Karpas-422 (cell line): ENCODE measurements around the gene TLR6. TPM values are rescaled to one million over a fixed set of nuclear protein-coding genes. Genes with fewer than 3 reads are reported as not detected.
A peak's percentile ranks its signal among the peaks of the same experiment; 100 is the strongest.
"Not testable (repeated sequence)": the region's sequence is repeated elsewhere in the genome, so short reads cannot be mapped to it uniquely, and the experiment has no call there.

Experiments
- DNase-seq: peaks from one replicate; pipeline ENCODE4 v3.0.0-alpha.2; 2015
- H2AFZ ChIP-seq: fragments of 200-600 bp; sonication (generic); 2 replicates; pipeline ENCODE4 v1.6.1; 2014; ENCODE audit warnings: antibody characterized with exemption, low read length, mixed read lengths
- H3K27ac ChIP-seq: fragments of 200-600 bp; sonication (generic); 2 replicates; pipeline ENCODE4 v1.5.1; 2014; ENCODE audit warnings: mild to moderate bottlenecking, low read length, moderate library complexity
- H3K27me3 ChIP-seq: fragments of 200-600 bp; sonication (generic); 2 replicates; pipeline ENCODE4 v1.6.1; 2014; ENCODE audit warnings: low read length, mixed read lengths
- H3K36me3 ChIP-seq: fragments of 200-600 bp; sonication (generic); 2 replicates; pipeline ENCODE4 v1.6.1; 2014; ENCODE audit warnings: low read length, mixed read lengths; ENCODE audit not compliant: insufficient read depth
- H3K4me1 ChIP-seq: fragments of 200-600 bp; sonication (generic); 2 replicates; pipeline ENCODE4 v1.6.1; 2014; ENCODE audit warnings: mild to moderate bottlenecking, low read length, mixed read lengths
- H3K4me2 ChIP-seq: fragments of 200-600 bp; sonication (generic); 2 replicates; pipeline ENCODE4 v1.6.1; 2014; ENCODE audit warnings: low read length, low read depth, mild to moderate bottlenecking; ENCODE audit not compliant: poor library complexity, severe bottlenecking
- H3K4me3 ChIP-seq: fragments of 200-600 bp; sonication (generic); 2 replicates; pipeline ENCODE4 v1.5.1; 2014; ENCODE audit warnings: mild to moderate bottlenecking, antibody characterized with exemption, low read length, mixed read lengths
- H3K79me2 ChIP-seq: fragments of 200-600 bp; sonication (generic); 2 replicates; pipeline ENCODE4 v1.6.1; 2014; ENCODE audit warnings: mild to moderate bottlenecking, low read length, mixed read lengths
- H3K9ac ChIP-seq: fragments of 200-600 bp; sonication (generic); 2 replicates; pipeline ENCODE4 v1.6.0; 2014; ENCODE audit warnings: low read length
- H3K9me2 ChIP-seq: fragments of 200-600 bp; sonication (generic), shearing (Covaris generic); replicated peaks from 2 replicates; pipeline ENCODE4 v1.6.0; 2014; ENCODE audit warnings: mild to moderate bottlenecking, low read length, moderate library complexity; ENCODE audit not compliant: insufficient read depth
- H3K9me3 ChIP-seq: fragments of 300-700, 200-600 bp; sonication (generic); 2 replicates; pipeline ENCODE4 v1.6.1; 2014; ENCODE audit warnings: low read length, mixed read lengths
- H4K20me1 ChIP-seq: fragments of 200-600 bp; sonication (generic); 2 replicates; pipeline ENCODE4 v1.6.1; 2014; ENCODE audit warnings: mild to moderate bottlenecking, antibody characterized with exemption, low read length, low read depth; ENCODE audit not compliant: insufficient read depth
- total RNA-seq: library from RNA; depleted of rRNA; stranded (reverse); fragments of >200 nt; shearing (Covaris generic); gene quantifications from 2 replicates; pipeline ENCODE4 v1.2.3, GENCODE V29; 2014; ENCODE audit warnings: low replicate concordance

Gene TLR6
- total RNA-seq, 1 experiment from 2014 or later, result 39.9 TPM

- Histone ChIP-seq H3K9me3 (peaks cover 7% of the 10 kb centered on the region; the same call in 1 of the 2 replicates), H3K79me2 (peaks cover 6% of the 10 kb centered on the region; the same call in 1 of the 2 replicates), H3K27ac (peak overlapping the region; percentile 93; the same call in 1 of the 2 replicates), H4K20me1 (no peaks in the 10 kb centered on the region), H2AFZ (no peak overlapping the region), H3K27me3 (no peaks in the 10 kb centered on the region), H3K4me1 (peaks cover 52% of the 10 kb centered on the region), H3K4me3 (no peak overlapping the region), H3K36me3 (peaks cover 13% of the 10 kb centered on the region; the same call in 1 of the 2 replicates), H3K9ac (no peak overlapping the region), H3K4me2 (no peak overlapping the region), H3K9me2 (no peaks in the 10 kb centered on the region)
- DNase-seq, result no peak
Observed at GRCh38 chr4:38814386-38814785, 42.2 kb downstream of the TLR6 start.

- H3K9ac ChIP-seq, result no peak overlapping the region
- H3K4me1 ChIP-seq, result peaks cover 26% of the 10 kb centered on the region
- no peaks in the 10 kb centered on the region for H3K27me3 ChIP-seq
- H3K4me3 ChIP-seq, result no peak overlapping the region
- DNase-seq, result no peak
- peaks cover 6% of the 10 kb centered on the region; the same call in 1 of the 2 replicates for H3K79me2 ChIP-seq
- H3K27ac ChIP-seq, result 0 out of 2 replicates have a peak overlapping the region, but pooled peaks have one; percentile 7
- peaks cover 7% of the 10 kb centered on the region; the same call in 1 of the 2 replicates for H3K9me3 ChIP-seq
- no peaks in the 10 kb centered on the region for H3K9me2 ChIP-seq
- H3K4me2 ChIP-seq, result no peak overlapping the region
- H4K20me1 ChIP-seq, result no peaks in the 10 kb centered on the region
- no peak overlapping the region for H2AFZ ChIP-seq
- peaks cover 13% of the 10 kb centered on the region; the same call in 1 of the 2 replicates for H3K36me3 ChIP-seq
Observed at GRCh38 chr4:38811297-38811696, 45.3 kb downstream of the TLR6 start.

- not testable (repeated sequence) for H2AFZ ChIP-seq, H4K20me1 ChIP-seq, H3K9me2 ChIP-seq, H3K4me3 ChIP-seq, H3K27me3 ChIP-seq, H3K27ac ChIP-seq, H3K9me3 ChIP-seq, H3K36me3 ChIP-seq, DNase-seq, H3K4me2 ChIP-seq, H3K9ac ChIP-seq
- peaks cover 43% of the 10 kb centered on the region for H3K4me1 ChIP-seq
- H3K79me2 ChIP-seq, result peaks cover 21% of the 10 kb centered on the region
Observed at GRCh38 chr4:38807462-38807861, 49.2 kb downstream of the TLR6 start.

GRCh38 chr4:38806251-38806650 lies 50.4 kb downstream of the TLR6 start:
- not testable (repeated sequence) for DNase-seq, H3K9me2 ChIP-seq, H3K9me3 ChIP-seq, H3K27me3 ChIP-seq, H4K20me1 ChIP-seq, H3K9ac ChIP-seq
- H3K4me3 ChIP-seq, result peak overlapping the region; percentile 63
- H3K79me2 ChIP-seq, result peaks cover 25% of the 10 kb centered on the region
- peaks cover 15% of the 10 kb centered on the region; the same call in 1 of the 2 replicates for H3K36me3 ChIP-seq
- peak overlapping the region; percentile 38; the same call in 1 of the 2 replicates for H2AFZ ChIP-seq
- peaks cover 43% of the 10 kb centered on the region for H3K4me1 ChIP-seq
- H3K4me2 ChIP-seq, result peak overlapping the region; percentile 81
- peak overlapping the region; percentile 93 for H3K27ac ChIP-seq

- H3K27ac ChIP-seq, result peak overlapping the region; percentile 93
- peak overlapping the region; percentile 63 for H3K4me3 ChIP-seq
- H4K20me1 ChIP-seq, result no peaks in the 10 kb centered on the region
- peak overlapping the region; percentile 38; the same call in 1 of the 2 replicates for H2AFZ ChIP-seq
- H3K27me3 ChIP-seq, result no peaks in the 10 kb centered on the region
- H3K36me3 ChIP-seq, result peaks cover 21% of the 10 kb centered on the region
- peaks cover 43% of the 10 kb centered on the region for H3K4me1 ChIP-seq
- DNase-seq, result peak; percentile 88
- peaks cover 25% of the 10 kb centered on the region for H3K79me2 ChIP-seq
- peak overlapping the region; percentile 72 for H3K9ac ChIP-seq
- H3K9me2 ChIP-seq, result no peaks in the 10 kb centered on the region
- peaks cover 3% of the 10 kb centered on the region; the same call in 1 of the 2 replicates for H3K9me3 ChIP-seq
- peak overlapping the region; percentile 81 for H3K4me2 ChIP-seq
Observed at GRCh38 chr4:38805530-38806145, 51.0 kb downstream of the TLR6 start.

GRCh38 chr4:38804654-38805295 lies 51.8 kb downstream of the TLR6 start, which contains the start of gene TLR1:
TSS of gene TLR1 (minus strand) at chr4:38804791. CDS start at chr4:38798831, 5,960 bp downstream.
- H3K9me3 ChIP-seq, result peaks cover 3% of the 10 kb centered on the region; the same call in 1 of the 2 replicates
- H3K4me2 ChIP-seq, result peak within 1 kb of the TSS; percentile 81
- no peaks in the 10 kb centered on the region for H3K27me3 ChIP-seq
- DNase-seq, result peak; percentile 89
- H3K9me2 ChIP-seq, result no peaks in the 10 kb centered on the region
- H3K9ac ChIP-seq, result peak within 1 kb of the TSS; percentile 72
- peaks cover 36% of the 10 kb centered on the region for H3K4me1 ChIP-seq
- H2AFZ ChIP-seq, result peak within 1 kb of the TSS; percentile 38; the same call in 1 of the 2 replicates
- H3K27ac ChIP-seq, result peak within 1 kb of the TSS; percentile 93
- no peaks in the 10 kb centered on the region for H4K20me1 ChIP-seq
- peaks cover 25% of the 10 kb centered on the region for H3K79me2 ChIP-seq
- peaks cover 30% of the 10 kb centered on the region for H3K36me3 ChIP-seq
- H3K4me3 ChIP-seq, result peak within 1 kb of the TSS; percentile 63

- DNase-seq, result peak; percentile 72
- Histone ChIP-seq H3K4me1 (peaks cover 31% of the 10 kb centered on the region), H3K79me2 (peaks cover 25% of the 10 kb centered on the region), H3K27me3 (no peaks in the 10 kb centered on the region), H4K20me1 (no peaks in the 10 kb centered on the region), H3K4me2 (peak overlapping the region; percentile 81), H2AFZ (0 out of 2 replicates have a peak overlapping the region, but pooled peaks have one; percentile 4), H3K9me3 (peaks cover 3% of the 10 kb centered on the region; the same call in 1 of the 2 replicates), H3K9ac (peak overlapping the region; percentile 72), H3K9me2 (no peaks in the 10 kb centered on the region), H3K36me3 (peaks cover 37% of the 10 kb centered on the region), H3K4me3 (peak overlapping the region; percentile 63), H3K27ac (peak overlapping the region; percentile 93)
Observed at GRCh38 chr4:38803833-38804653, 52.6 kb downstream of the TLR6 start.
